ENCODE data around the gene IGF2R.

Gene IGF2R

GRCh38 chr6:159943101-159943632 is 25.7 kb upstream of the IGF2R start:
- DNase-seq (ENCODE audit: low read depth): no peak
- H3K4me3 ChIP-seq (ENCODE audit: low read depth, low read length): no peak overlapping the region
- no peak for TF ChIP-seq CTCF (IDR thresholded peaks at IDR 0.05; ENCODE audit: low read depth, low read length, missing control alignments)
- in situ Hi-C loops (cut with HindIII; ENCODE audit: low sequenced_read_pairs): no loop called here

GRCh38 chr6:159943968-159944598 is 24.8 kb upstream of the IGF2R start:
- in situ Hi-C loops (cut with HindIII; ENCODE audit: low sequenced_read_pairs): no loop called here
- no peak overlapping the region for H3K4me3 ChIP-seq (ENCODE audit: low read depth, low read length)
- DNase-seq (ENCODE audit: low read depth): no peak
- TF ChIP-seq CTCF (IDR thresholded peaks at IDR 0.05; ENCODE audit: low read depth, low read length, missing control alignments): no peak

DNA sequence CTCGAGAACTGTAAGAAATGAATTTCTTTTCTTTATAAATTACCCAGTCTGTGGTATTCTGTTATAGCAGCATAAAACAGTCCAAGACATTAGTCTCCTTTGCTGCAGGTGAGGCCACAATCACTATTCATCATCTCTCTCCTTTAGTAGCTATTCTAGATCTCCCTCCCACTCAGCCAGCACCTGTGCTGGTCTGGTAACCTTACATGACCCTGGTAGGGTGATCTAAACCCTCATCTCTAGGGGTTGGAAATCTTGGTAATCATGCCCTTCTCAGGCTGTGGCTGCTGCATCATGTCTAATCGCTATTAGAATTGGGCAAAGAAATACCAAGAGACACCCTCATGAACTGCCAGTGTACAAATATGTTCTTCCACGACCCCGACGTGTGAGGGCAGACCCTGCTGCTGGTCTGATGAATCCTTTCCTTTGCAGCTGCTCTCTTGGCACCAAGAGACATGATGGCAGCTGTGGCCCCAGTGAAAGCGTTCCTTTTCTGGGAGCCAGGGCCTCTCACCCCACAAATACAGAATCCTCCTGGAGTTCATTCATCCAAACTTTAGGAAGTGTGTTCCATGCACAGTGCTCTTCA is 23.0 kb upstream of the IGF2R start:
- no peak overlapping the region for H3K4me3 ChIP-seq (ENCODE audit: low read depth, low read length)
- in situ Hi-C loops (cut with HindIII; ENCODE audit: low sequenced_read_pairs): no loop called here
- no peak for TF ChIP-seq CTCF (IDR thresholded peaks at IDR 0.05; ENCODE audit: low read depth, low read length, missing control alignments)
- DNase-seq (ENCODE audit: low read depth): no peak

DNA sequence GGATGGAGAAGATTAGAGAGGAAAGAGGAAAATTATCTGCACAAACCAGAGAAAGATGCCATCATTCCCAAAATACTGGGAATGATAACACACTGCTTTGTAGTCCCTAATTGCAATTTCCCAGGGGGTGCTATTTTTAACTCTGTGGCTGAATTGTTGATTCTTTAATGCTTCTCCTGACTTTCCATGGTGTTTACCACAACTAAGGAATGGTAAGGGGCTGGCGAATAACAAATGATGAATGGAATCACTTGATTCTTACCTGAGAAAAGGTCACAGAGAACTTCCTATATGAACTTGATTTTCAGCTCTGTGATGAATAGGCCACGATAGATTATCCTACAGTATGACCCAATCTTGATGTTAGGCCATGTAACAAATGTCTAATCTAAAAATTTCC is 22.0 kb upstream of the IGF2R start:
- in situ Hi-C loops (cut with HindIII; ENCODE audit: low sequenced_read_pairs): no loop called here
- TF ChIP-seq CTCF (IDR thresholded peaks at IDR 0.05; ENCODE audit: low read depth, low read length, missing control alignments): no peak
- H3K4me3 ChIP-seq (ENCODE audit: low read depth, low read length): no peak overlapping the region
- DNase-seq (ENCODE audit: low read depth): no peak

DNA sequence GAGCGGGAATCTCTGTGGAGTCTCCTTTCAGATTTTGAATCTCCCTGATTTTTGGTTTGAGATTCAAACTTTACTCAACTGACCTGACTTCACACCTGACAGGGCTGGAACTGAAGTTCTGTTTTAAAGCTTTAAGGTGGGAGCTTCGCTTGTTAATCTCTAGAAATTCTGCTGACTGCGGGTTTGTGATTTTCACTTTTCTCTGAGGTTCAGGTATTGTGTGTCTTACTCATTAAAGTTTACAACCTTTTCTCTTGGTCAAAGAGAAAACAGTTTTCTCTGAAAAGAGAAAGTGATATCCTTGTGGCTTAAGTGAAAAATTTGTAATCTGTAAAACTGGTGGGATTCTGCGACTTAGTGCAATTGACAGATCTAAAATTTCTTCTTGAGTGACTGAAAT is 20.7 kb upstream of the IGF2R start:
- DNase-seq (ENCODE audit: low read depth): no peak
- H3K4me3 ChIP-seq (ENCODE audit: low read depth, low read length): no peak overlapping the region
- in situ Hi-C loops (cut with HindIII; ENCODE audit: low sequenced_read_pairs): no loop called here
- TF ChIP-seq CTCF (IDR thresholded peaks at IDR 0.05; ENCODE audit: low read depth, low read length, missing control alignments): no peak

DNA sequence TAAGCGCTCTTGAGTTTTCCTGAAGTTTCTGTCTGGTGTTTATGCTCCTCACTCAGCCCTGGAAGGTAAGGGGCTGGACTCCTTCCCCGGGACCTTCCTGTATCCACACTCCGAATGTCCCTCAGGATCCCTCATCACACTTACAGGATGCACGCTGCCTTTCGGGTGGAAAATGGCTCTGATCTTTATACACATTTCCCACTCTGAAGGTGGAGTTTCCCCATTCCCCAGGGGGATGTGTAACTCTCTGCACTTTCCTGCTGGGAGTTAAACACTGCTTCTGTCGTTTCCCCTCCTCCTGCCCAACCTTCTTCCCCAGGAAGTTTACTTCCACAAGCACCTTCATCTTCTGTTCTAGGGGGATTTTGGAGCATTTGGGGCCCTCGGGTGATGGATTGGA is 17.1 kb upstream of the IGF2R start:
- no peak overlapping the region for H3K4me3 ChIP-seq (ENCODE audit: low read depth, low read length)
- no peak for TF ChIP-seq CTCF (IDR thresholded peaks at IDR 0.05; ENCODE audit: low read depth, low read length, missing control alignments)
- no peak for DNase-seq (ENCODE audit: low read depth)
- in situ Hi-C loops (cut with HindIII; ENCODE audit: low sequenced_read_pairs): no loop called here

All from astrocyte of the cerebellum (primary cell).